Cardiac muscle cell (in vitro differentiated cells and primary cell): ENCODE measurements around the gene ABAT. TPM values are rescaled to one million over a fixed set of nuclear protein-coding genes. Genes with fewer than 3 reads are reported as not detected.
"Not testable (repeated sequence)": the region's sequence is repeated elsewhere in the genome, so short reads cannot be mapped to it uniquely, and the experiment has no call there.

ENCODE experiments used
- DNase-seq, 2 donors: peaks; one replicate each; pipeline versions ENCODE4 v3.0.0 to v3.0.0-alpha.2; 2010 to 2017; ENCODE audit warnings: low read depth in 1 of 2, low spot score in 1 of 2
- H3K27ac ChIP-seq: fragments of 200-600 bp; sonication (generic); 2 replicates; pipeline ENCODE4 v1.5.1; 2016
- H3K27me3 ChIP-seq: fragments of 200-600 bp; sonication (generic); 2 replicates; pipeline ENCODE4 v1.6.0; 2016; ENCODE audit warnings: control low read depth
- H3K36me3 ChIP-seq: fragments of 200-600 bp; sonication (generic); 2 replicates; pipeline ENCODE4 v1.5.1; 2016; ENCODE audit warnings: control low read depth
- H3K4me1 ChIP-seq: fragments of 200-600 bp; sonication (generic); 2 replicates; pipeline ENCODE4 v1.8.1; 2017; ENCODE audit warnings: low read depth, mild to moderate bottlenecking, mixed run types
- H3K4me3 ChIP-seq: fragments of 200-600 bp; sonication (generic); 2 replicates; pipeline ENCODE4 v1.5.1; 2016; ENCODE audit warnings: mild to moderate bottlenecking
- H3K9me3 ChIP-seq: fragments of 200-600 bp; sonication (generic); 2 replicates; pipeline ENCODE4 v1.5.1; 2017; ENCODE audit warnings: low read depth, mild to moderate bottlenecking, control low read depth
- polyA plus RNA-seq: library from polyadenylated mRNA; unstranded; fragments of >200 nt; fragmentation: Nextera tagmentation; extraction: Ambion mirVana; gene quantifications from 2 replicates; pipeline ENCODE4 v1.2.1, GENCODE V29; 2016
- total RNA-seq: library from RNA; depleted of rRNA; stranded (reverse); fragments of >200 nt; gene quantifications from 2 replicates; pipeline ENCODE4 v1.2.3, GENCODE V29; 2016
- TF ChIP-seq, protein P1 (sequence below): IDR thresholded peaks from 2 replicates; pipeline ENCODE4 v1.5.1; 2012; ENCODE audit warnings: low read depth, mild to moderate bottlenecking, low read length

Gene ABAT
- total and polyA plus RNA-seq, 2 experiments from 2014 or later = 54.4 to 71.4 TPM

DNA sequence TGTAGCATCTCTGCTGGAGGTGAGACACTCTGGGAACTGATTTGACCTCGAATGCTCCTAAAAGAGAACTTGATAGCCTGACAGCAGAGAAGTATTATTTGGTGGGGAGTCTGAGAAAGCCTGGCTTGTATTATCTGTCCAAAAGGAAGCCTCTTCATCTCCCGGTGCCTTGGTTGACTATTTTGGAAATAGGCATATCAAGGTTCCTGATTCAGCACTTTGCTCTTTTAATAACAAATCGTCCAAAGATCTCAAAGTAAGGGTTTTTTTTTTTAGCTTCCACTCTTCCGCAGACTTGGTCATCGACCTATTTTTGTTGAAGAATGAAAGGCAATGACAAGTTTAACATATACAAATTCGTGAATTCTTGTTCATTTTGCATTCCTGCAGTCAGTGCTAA is 108.3 kb downstream of the ABAT start:
- no peak for DNase-seq
- TF ChIP-seq, protein P1, sequence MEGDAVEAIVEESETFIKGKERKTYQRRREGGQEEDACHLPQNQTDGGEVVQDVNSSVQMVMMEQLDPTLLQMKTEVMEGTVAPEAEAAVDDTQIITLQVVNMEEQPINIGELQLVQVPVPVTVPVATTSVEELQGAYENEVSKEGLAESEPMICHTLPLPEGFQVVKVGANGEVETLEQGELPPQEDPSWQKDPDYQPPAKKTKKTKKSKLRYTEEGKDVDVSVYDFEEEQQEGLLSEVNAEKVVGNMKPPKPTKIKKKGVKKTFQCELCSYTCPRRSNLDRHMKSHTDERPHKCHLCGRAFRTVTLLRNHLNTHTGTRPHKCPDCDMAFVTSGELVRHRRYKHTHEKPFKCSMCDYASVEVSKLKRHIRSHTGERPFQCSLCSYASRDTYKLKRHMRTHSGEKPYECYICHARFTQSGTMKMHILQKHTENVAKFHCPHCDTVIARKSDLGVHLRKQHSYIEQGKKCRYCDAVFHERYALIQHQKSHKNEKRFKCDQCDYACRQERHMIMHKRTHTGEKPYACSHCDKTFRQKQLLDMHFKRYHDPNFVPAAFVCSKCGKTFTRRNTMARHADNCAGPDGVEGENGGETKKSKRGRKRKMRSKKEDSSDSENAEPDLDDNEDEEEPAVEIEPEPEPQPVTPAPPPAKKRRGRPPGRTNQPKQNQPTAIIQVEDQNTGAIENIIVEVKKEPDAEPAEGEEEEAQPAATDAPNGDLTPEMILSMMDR = no peak
- Histone ChIP-seq H3K9me3 (no peaks in the 10 kb centered on the region), H3K36me3 (peaks cover 9% of the 10 kb centered on the region), H3K4me3 (no peak overlapping the region), H3K4me1 (no peaks in the 10 kb centered on the region), H3K27me3 (no peaks in the 10 kb centered on the region), H3K27ac (no peak overlapping the region)

DNA sequence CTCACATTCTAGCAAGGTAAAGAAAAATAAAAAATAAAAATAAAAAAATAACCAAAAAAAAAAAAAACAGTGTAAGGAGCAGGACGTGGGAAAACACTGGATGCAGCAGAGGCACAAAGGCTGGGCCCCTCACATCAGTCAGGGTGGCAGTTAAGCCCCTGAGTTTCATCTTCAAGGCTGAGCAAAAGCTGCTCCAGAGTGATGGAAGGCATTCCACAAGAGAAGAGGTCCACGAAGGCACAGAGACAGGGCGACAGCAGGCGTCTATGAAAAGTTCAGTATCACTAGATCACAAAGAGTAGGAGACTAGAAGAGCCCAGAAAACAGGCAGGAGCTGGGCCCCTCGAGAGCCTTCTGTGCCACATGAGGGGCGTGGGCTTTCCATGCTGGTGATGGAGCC is 111.0 kb downstream of the ABAT start:
- peaks cover 4% of the 10 kb centered on the region for H3K36me3 ChIP-seq
- DNase-seq = no peak
- no peaks in the 10 kb centered on the region for H3K27me3 ChIP-seq
- TF ChIP-seq, protein P1 = no peak
- H3K4me1 ChIP-seq = no peaks in the 10 kb centered on the region
- H3K27ac ChIP-seq = no peak overlapping the region
- H3K9me3 ChIP-seq = no peaks in the 10 kb centered on the region
- H3K4me3 ChIP-seq = no peak overlapping the region

DNA sequence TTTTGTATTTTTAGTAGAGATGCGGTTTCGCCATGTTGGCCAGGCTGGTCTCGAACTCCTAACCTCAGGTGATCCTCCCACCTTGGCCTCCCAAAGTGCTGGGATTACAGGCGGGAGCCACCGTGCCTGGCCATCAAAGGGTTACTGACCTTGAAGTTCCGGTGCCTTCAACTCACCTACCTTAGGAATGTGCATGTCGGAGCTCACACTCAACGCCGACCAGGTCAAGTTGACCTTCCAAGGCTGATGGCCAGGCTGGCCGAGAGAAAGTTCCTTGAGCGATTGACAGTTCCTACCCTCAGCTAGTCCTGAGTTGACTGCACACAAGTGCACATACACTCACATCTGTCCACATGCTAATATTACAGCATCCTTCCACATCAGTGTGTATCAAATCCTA is 111.9 kb downstream of the ABAT start:
- H3K4me1 ChIP-seq, H3K4me3 ChIP-seq, DNase-seq, H3K27ac ChIP-seq, H3K9me3 ChIP-seq, H3K36me3 ChIP-seq, H3K27me3 ChIP-seq: not testable (repeated sequence)

DNA sequence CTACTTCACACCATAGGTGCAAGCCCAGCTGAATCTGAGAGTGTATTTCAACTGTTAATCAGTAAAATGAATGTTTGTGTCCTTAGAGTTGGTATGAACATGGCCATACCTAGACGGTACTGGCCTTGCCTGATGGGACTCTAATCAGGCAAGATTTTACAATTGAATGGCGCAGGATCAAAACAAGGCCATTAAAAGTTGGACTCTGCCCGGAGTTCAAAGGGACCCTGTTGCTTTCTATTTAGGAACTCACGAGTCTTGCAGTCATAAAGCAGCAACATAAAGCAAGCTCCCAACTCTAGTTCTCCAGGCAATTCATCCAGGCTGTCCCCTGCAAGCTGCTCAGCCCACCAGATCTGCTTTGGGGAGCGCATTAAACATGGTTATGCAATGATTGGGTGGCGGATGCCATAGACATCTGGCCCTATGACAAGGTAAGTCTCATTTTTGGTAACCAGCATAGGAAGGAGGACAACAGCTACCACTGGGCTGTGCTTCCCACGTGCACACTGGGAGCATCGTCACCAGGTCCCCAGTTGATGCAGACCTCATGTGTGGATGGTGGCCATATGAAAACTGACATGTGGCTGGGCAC is 114.3 kb downstream of the ABAT start:
- Histone ChIP-seq H3K27me3 (no peaks in the 10 kb centered on the region), H3K9me3 (no peaks in the 10 kb centered on the region), H3K4me3 (no peak overlapping the region), H3K36me3 (no peaks in the 10 kb centered on the region), H3K4me1 (no peaks in the 10 kb centered on the region), H3K27ac (no peak overlapping the region)
- TF ChIP-seq, protein P1 = no peak
- no peak for DNase-seq

DNA sequence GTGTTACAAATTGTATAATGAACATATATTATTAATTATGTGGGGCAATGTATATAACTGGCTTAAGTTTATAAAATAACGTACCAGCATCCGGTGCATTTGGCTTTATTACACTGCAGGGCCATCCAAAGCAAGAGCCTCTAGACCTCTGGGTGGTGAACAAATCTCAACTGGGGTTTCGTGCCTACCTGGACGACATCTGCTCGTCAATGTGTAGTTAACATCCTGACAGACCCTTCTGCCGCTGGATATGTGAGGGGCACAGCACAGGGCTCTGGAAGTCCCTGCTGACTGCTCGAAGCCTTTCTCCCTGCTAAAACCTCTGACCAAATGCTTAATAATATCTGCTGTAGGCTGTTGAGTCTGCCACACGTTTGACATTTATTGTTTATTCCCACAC is 120.7 kb downstream of the ABAT start:
- H3K4me3 ChIP-seq = no peak overlapping the region
- H3K9me3 ChIP-seq = no peaks in the 10 kb centered on the region
- no peaks in the 10 kb centered on the region for H3K27me3 ChIP-seq
- no peak overlapping the region for H3K27ac ChIP-seq
- H3K36me3 ChIP-seq = no peaks in the 10 kb centered on the region
- H3K4me1 ChIP-seq = peaks cover 7% of the 10 kb centered on the region
- no peak for DNase-seq
- TF ChIP-seq, protein P1 = no peak

DNA sequence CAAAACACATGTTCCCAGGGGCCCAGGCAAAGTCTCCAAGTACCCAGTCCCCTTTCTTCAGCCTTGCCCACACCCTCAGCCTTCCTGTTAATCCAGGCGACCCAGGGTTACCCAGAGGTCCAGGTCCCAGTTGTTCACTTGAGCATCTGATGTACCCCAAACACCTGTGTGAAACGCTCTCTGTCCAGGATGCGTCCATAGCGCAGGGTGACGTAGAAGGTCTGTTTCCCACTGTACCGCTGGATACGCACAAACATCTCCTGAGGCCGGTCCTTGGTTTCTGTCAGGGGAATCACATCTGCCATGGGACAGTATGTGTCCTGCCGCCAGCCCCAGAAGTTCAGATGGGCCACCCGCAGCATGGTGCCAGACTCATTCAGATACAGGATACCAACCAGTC is 121.4 kb downstream of the ABAT start:
- no peak for DNase-seq
- Histone ChIP-seq H3K27me3 (no peaks in the 10 kb centered on the region), H3K9me3 (no peaks in the 10 kb centered on the region), H3K27ac (no peak overlapping the region), H3K4me3 (no peak overlapping the region), H3K4me1 (peaks cover 7% of the 10 kb centered on the region), H3K36me3 (no peaks in the 10 kb centered on the region)
- TF ChIP-seq, protein P1 = no peak
